GM20000 (cell line): ENCODE measurements around the gene IPO8.

Experiments
- DNase-seq: peaks from one replicate; pipeline ENCODE4 v3.0.0; 2012; ENCODE audit warnings: low spot score
- TF ChIP-seq, protein P1 (sequence below): IDR thresholded peaks from 2 replicates; pipeline ENCODE4 v1.5.1; 2012; ENCODE audit warnings: mild to moderate bottlenecking, control low read depth; ENCODE audit errors: extremely low read depth, missing control alignments

Gene IPO8

DNA sequence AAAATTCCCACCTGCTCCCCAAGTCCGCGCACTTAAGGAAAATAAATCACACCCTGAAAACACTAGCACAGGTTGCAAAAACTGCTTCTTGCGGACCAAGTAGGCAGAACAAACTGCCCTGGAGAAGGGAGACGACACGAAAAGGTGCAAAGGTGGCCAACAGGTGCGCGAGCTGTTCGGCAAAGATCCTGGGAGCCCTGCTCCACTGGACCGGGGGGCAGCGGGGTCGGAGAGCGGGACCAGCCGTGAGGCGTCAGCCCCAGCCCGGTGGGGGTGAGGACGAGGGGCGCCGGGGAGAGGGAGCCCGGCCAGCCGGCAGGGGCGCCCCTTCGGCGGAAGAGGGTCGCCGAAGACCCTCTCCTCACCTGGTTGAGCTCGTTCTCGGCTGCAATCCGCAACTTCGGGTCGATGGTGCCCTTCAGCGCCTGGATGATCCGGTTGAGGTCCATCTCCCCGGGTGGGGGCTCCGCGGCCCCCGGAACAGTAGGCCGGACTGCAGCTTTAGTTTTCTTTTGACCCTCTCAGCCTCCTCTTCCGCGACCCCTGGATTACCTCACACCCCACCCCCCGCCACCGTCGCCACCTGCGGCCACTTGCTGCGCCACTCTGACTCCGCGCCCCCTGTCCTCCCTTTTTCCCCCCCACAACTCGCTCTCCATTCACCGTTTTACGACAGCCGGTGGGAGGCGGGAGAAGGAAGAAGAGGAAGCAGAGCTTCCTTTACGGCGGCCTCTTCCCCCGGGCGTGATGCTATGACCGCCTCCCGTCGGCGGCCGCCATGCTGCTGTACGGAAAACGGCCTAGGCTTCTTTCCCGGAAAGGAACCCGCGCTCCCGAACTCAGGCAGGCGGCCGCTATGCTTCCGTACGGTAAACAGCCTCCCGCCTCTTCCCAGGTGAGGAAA is at the start of gene IPO8:
Gene IPO8, minus strand, starts transcription at position 671 of the 904 bp plus-strand sequence. Its CDS starts 222 bp downstream, at position 449.
- TF ChIP-seq, protein P1, sequence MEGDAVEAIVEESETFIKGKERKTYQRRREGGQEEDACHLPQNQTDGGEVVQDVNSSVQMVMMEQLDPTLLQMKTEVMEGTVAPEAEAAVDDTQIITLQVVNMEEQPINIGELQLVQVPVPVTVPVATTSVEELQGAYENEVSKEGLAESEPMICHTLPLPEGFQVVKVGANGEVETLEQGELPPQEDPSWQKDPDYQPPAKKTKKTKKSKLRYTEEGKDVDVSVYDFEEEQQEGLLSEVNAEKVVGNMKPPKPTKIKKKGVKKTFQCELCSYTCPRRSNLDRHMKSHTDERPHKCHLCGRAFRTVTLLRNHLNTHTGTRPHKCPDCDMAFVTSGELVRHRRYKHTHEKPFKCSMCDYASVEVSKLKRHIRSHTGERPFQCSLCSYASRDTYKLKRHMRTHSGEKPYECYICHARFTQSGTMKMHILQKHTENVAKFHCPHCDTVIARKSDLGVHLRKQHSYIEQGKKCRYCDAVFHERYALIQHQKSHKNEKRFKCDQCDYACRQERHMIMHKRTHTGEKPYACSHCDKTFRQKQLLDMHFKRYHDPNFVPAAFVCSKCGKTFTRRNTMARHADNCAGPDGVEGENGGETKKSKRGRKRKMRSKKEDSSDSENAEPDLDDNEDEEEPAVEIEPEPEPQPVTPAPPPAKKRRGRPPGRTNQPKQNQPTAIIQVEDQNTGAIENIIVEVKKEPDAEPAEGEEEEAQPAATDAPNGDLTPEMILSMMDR = no peak
- peak; percentile 94 for DNase-seq

DNA sequence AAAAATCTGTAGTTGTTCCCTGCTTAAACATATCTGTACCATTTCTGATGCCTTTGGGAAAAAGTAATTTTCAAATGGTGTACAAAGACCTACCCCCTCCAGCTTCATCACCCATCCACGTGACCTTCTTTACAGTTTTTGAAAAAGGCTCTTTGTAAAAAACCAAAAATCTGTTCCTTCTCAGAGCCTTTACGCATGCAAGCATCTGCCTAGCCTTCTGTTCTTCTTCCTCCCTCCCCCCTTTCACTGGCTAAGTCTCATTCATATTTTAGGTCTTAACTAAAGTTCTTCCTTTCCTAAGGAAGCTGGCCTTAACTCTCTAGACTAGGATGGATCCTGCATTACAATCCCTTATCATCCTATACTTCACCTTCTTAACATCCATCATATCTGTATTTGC is 48.7 kb upstream of the IPO8 start:
- TF ChIP-seq, protein P1 = no peak
- DNase-seq = no peak

- no peak for DNase-seq
- TF ChIP-seq, protein P1 = no peak
Measured at GRCh38 chr12:30740274-30740673, 44.6 kb upstream of the IPO8 start.

DNA sequence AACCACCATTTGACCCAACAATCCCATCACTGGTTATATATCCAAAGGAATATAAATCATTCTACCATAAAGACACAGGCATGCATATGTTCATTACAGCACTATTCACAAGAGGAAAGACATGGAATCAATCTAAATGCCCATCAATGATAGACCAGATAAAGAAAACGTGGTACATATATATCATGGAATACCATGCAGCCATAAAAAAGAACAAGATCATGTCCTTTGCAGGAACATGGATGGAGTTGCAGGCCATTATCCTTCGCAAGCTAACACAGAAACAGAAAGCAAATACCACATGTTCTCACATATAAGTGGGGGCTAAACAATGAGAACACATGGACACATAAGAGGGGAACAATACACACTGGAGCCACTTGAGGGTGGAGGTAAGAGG is 43.4 kb upstream of the IPO8 start:
- DNase-seq = no peak
- TF ChIP-seq, protein P1 = no peak

- TF ChIP-seq, protein P1 = no peak
- DNase-seq = no peak
Measured at GRCh38 chr12:30732954-30733637, 37.4 kb upstream of the IPO8 start.

DNA sequence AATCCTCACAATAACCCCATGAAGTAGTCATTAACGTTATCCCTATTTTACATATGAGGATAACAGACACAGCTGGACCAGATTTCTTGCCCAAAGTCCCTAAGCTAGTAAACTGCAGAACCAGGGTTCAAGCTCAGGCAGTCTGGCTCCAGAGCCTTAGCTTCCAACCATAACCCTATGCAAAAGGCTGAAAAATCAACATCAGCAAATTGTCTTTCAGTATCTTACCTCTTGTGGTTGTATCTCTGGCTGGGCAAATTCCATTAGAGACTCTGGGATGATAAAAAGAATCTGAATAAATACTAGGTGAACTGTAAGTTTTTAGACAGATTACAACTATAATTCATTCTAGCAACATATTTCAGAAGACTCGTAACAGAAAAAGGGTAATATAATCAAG is 34.3 kb upstream of the IPO8 start:
- TF ChIP-seq, protein P1 = no peak
- no peak for DNase-seq

GRCh38 chr12:30729547-30729946 is 33.9 kb upstream of the IPO8 start:
- DNase-seq = no peak
- TF ChIP-seq, protein P1 = no peak
